ENCODE data around the gene ATXN2L.
"Not testable (repeated sequence)": the region's sequence is repeated elsewhere in the genome, so short reads cannot be mapped to it uniquely, and the experiment has no call there.

The ATXN2L gene

DNA sequence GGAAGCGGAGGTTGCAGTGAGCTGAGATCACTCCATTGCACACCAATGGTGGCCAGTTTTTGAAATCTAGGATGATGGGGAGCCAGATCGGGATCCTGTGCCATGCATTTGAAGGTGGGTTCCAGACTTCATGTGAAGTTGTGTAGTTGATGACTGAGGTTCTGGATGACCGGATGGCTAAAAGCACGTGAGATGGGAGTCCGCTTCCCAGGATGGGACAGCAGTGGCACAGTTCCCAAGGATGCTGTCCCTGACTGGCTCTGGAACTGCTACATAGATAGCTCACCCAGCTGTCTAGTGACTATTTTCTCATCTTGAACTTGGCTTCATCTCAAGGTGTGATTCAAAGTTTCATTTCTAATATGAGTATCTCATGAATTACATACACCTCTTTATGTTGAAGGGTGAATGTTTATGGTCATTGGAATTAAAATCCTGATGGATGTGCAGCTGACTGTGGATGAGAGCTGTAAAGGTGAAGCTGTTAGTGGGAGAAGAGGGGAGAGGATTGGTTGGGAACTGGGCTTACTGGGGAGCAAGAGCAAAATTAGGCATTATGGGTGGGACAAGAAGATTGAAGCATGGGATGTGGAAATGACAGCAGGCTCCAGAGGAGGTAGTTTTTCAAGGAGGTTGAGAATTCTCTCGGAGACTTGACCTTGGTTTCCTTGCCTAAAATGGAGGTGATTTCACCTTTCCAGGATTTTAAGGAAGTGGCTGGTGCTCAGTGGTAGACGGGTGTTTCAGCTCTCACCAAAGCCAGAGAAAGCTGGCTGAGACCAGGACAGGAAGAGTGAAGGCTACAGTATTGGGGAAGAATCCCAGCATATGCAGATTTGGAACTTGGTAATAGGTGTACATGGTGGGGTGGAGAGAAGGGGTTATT lies 15.1 kb downstream of the ATXN2L start:
- DNase-seq = no peak

DNA sequence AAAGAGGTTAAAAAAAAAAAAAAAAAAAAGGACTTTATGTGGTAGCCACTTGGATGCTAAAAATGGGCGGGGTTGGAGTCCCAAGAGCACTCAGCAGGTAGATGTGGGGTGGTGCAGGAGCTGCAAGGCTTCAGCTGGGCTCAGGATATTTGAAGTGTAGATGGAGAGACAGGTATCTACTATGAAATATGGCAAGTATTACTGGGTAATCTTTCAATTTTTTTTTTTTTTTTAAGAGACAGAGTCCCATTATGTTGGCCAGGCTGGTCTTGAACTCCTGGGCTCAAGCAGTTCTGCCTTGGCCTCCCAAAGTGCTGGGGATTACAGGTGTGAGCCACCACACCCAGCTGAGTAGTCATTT lies 15.7 kb downstream of the ATXN2L start:
- no peak for DNase-seq

DNA sequence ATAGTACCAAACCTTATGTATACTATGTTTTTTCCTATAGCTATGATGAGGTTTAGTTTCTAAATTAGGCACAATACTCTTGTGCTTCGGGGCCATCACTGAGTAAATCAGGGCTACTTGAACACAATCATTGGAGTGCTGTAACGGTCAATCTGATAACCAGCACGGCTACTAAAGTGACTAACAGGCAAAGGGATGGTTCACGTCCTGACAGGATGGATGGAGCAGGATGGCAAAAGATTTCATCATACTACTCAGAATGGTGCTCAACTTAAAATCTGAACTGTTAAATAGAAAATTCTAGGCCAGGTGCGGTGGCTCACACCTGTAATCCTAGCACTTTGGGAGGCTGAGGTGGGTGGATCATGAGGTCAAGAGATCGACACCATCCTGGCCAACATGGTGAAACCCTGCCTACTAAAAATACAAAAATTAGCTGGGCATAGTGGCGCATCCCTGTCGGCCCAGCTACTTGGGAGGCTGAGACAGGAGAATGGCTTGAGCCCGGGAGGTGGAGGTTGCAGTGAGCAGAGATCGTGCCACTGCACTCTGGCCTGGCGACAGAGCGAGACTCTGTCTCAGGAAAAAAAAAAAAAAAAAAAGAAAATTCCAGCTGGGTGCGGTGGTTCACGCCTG lies 16.3 kb downstream of the ATXN2L start:
- DNase-seq = no peak

GRCh38 chr16:28839899-28840298 lies 17.1 kb downstream of the ATXN2L start:
- no peak for DNase-seq

DNA sequence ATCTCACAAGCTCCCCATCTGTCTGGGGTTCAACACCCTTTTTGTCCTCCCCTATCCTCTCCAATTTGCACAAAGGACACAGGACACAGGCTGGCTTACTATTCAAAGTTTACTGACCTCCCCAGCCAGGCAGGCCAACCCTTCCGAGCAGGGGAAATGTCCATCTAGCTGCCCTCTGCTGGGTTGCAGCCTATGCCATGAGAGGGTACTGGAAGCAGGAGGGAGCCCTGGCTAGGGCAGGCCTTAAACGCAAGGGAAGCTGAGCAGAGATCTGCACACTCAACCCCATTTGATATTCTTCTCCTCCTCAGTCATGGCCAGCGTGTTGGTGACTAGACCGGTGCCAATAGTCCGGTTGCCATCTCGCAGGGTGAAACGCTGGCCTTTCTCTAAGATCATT lies 19.9 kb downstream of the ATXN2L start:
- DNase-seq = no peak

- DNase-seq = no peak
Measured at GRCh38 chr16:28843766-28844165, 21.0 kb downstream of the ATXN2L start.

GRCh38 chr16:28844226-28844885 lies 21.6 kb downstream of the ATXN2L start:
- DNase-seq = no peak

GRCh38 chr16:28845293-28845692 lies 22.5 kb downstream of the ATXN2L start:
- DNase-seq = peak; percentile 23 to 31

DNA sequence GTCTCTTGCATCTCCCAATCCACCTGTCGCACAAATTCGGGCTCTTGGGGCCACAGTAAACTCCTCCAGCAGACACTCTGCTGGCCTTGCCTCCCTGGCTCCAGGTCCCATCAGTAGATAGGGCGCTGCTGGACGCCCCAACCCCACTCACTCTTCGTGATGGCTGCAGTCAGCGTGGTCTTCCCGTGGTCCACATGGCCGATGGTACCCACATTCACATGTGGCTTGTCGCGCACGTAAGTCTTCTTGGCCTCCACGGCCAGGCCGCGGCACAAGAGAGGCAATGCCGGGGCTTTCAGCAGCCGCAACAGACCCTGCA lies 22.9 kb downstream of the ATXN2L start:
- no peak for DNase-seq

DNA sequence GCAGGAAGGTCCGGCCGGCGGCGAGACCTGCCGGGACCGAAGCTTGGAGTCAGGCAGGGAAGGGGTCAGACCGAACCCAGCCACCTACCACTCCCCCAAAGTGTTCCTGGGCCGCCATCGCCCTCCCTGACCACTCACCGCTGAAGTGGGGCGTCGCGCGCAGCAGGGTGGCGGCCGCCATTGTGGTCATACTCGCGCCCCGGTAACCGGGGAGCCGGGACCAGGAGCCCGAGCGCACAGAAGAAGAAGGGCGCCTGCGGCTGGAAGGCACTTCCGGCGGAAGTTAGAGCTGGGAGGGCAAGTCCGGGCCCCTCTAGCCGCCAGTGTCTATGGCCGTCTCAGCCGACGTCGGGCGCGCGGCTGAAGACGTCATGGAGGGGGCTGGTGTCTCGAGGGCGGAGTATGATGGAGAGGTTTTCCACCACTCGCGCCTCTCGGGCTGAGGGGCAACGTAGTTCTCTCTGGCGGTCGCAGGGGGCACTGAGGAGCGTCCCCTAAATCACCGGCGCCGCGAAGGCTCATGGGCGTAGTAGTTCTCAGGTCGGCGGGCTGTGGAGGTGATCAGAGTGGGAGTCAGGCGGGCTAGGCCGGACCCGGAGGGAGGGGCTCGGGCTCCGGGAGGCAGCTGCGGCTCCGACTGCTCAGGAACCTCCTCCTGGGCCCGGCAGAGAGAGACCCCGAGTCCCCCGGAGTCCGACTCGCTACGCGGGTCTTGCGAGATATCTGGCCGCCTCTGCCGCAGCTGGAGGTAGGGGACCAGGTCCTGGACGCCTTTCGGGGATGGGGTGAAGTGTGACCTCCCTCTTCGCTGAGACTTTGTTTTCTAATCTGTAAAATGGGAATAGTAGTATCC lies 23.5 kb downstream of the ATXN2L start, which contains the start of gene TUFM:
Gene TUFM, minus strand, starts transcription at position 269 of the 853 bp plus-strand sequence. Its CDS starts 79 bp downstream, at position 190.
- DNase-seq = peak; percentile 95 to 96

- DNase-seq = no peak
Measured at GRCh38 chr16:28846933-28847273, 24.1 kb downstream of the ATXN2L start.

DNA sequence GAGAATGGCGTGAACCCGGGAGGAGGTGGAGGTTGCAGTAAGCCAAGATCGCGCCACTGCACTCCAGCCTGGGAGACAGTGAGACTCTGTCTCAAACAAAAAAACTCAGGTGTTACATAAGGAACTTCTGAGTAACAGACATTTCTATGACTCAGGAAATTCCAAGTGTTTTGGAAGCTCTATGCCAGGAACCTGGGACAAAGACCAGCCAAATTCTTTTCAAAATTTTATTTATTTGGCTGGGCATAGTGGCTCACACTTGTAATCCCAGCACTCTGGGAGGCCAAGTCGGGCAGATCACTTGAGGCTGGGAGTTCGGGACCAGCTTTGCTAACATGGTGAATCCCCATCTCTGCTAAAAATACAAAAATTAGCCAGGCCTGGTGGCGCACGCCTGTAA lies 35.6 kb downstream of the ATXN2L start:
- DNase-seq = no peak

GRCh38 chr16:28859326-28859725 lies 36.5 kb downstream of the ATXN2L start:
- DNase-seq = no peak

DNA sequence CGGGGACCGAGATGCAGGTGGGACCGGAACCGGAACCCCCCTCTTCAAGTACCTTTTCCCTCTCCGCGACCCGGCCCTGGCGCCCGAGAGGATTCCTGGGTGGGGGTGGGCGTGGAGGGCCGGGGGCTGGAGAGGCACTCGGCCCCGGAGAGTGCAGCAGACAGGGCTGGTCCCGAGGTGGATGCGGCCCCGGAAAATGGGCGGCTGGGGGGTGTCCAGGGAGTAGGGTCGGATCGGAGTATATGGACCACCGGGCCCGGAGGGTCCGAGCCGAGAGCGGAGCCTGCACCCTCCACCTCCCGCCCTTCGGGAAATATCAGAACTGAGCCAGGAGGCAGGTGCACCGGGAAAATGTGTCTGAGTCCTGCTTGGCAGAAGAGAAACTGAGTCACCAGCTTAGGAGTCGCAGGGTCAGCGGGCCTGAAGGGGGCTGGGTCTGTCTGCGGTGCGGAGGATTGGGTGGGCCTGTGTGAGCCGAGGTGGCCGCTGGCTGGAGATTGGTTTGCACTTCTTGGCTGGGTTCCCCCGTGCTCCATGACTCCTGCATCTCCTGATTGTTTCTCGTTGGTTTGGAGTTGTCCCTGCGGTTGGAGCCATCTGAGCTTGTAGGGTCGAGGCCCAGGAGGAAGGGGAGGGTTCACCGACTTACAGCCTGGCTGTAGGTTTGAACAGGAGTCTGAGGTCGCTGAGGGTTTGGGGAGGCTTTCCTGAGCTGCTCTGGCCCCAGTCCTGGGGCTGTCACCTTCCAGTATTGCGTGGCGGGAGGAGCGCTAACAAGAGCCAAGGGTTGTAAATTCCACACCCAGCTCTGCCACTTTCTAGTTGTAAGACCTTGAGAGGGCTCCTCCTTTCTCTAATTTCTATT lies 41.4 kb downstream of the ATXN2L start:
- no peak for DNase-seq

GRCh38 chr16:28865001-28865688 lies 42.3 kb downstream of the ATXN2L start:
- DNase-seq = no peak

GRCh38 chr16:28865722-28866453 lies 43.1 kb downstream of the ATXN2L start:
- no peak for DNase-seq

DNA sequence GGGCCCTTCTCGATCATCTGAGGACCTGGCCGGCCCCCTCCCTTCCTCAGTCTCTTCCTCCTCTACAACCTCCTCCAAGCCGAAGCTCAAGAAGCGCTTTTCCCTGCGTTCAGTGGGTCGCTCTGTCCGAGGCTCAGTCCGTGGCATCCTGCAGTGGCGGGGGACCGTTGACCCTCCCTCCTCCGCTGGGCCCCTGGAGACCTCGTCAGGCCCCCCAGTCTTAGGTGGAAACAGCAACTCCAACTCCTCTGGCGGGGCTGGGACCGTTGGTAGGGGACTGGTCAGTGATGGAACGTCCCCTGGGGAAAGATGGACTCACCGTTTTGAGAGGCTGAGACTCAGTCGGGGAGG lies 43.6 kb downstream of the ATXN2L start:
- DNase-seq = no peak

DNA sequence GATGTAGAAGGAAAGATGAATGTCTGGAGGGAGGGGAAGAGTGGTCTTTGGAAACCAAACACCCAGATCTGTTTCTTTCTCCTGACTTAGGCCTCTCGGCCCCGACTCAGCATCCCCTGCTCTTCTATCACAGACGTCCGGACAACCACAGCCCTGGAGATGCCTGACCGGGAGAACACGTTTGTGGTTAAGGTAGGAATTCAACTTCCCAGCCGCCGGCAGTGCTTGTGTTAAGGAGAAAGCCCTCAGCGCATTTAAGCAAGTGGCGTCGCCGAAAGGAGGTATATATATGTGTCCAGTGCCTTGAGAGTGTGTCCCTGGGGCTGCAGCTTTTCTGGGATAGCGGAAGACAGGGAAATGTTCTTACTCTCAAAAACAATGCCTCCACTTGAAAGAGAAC lies 44.4 kb downstream of the ATXN2L start:
- DNase-seq = no peak

DNA sequence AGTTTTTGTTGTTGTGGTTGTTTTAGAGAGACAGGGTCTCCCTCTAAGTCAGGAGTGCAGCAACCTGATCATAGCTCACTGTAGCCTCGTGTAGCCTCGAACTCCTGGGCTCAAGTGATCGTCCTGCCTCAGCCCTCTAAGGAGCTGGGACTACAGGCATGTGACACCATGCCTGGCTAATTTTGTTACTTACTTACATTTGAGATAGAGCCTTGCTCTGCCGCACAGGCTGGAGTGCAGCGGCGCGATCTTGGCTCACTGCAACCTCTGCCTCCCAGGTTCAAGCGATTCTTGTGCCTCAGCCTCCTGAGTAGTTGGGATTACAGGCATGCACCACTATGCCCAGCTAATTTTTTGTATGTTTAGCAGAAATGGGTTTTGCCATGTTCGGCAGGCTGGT lies 44.8 kb downstream of the ATXN2L start:
- DNase-seq = not testable (repeated sequence)

DNA sequence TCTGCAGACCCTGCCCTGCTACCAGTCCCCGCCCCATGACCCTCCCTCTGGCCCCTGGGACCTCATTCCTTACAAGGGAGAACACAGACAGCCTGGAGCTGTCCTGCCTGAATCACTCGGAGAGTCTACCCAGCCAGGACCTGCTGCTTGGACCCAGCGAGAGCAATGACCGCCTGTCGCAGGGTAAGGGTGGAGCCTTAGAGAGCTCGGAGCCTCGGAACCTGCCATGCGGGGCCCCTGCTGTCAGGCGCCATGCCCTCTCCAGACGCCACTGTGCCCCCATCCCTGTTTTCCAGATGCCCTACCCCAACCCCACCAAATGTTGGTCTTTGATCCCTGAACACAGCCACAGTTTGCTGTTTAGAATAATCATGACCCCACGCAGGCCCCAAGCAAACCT lies 46.4 kb downstream of the ATXN2L start:
- DNase-seq = no peak

GRCh38 chr16:28872952-28873351 lies 50.2 kb downstream of the ATXN2L start:
- DNase-seq = no peak
